Measurements from ENCODE around the gene ZZZ3.

The ZZZ3 gene

DNA sequence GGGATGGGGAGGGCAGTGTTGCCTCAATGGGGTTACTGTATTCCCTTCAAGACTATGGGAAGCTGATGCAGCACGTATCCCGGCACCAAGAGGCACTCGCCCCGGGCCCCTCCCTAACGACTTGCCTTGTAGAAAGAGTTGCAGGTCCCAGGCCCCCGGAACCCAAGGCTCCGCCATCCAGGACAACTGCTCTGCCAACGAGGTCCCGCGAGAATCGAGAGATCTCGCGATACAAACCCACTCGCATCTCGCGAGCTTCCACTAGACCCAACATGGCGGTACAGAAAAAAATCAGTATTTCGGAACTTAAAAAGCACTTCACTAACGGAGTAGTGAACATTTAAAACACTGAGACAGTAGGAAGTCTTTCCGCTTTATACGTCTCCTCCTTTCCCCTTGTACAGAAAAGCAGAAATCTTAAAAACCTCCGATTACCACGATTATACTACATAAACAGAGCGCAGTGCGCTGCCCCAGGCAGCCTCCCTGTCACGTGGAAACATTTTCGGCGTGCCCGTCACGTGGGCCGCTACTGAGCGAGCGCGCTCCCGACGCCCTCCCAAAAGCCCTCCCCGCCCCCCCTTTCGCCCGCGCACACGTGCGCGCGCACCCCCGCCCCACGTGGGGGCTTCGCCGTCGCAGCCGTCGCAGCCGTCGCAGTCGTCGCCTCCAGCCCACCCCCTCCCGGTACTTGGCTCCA lies at the start of gene ZZZ3 (continued):
- TF ChIP-seq ZNF510 (tag by site-specific recombination; IDR thresholded peaks at IDR 0.05; ENCODE audit: insufficient replicate concordance) (no peak), ZNF624 (tag by site-specific recombination; IDR thresholded peaks at IDR 0.05) (no peak), ZNF292 (tag by site-specific recombination; IDR thresholded peaks at IDR 0.05; ENCODE audit: borderline replicate concordance, low read depth) (no peak), ZNF621 (tag by site-specific recombination; IDR thresholded peaks at IDR 0.05) (no peak), ZBTB17 (tag by site-specific recombination; IDR thresholded peaks at IDR 0.05) (peak; percentile 52; the same call in 1 of the 2 replicates), ZNF433 (tag by site-specific recombination; IDR thresholded peaks at IDR 0.05; ENCODE audit: low read depth) (no peak), ZNF266 (tag by site-specific recombination; IDR thresholded peaks at IDR 0.05; ENCODE audit: low read depth) (no peak), ZNF214 (tag by site-specific recombination; IDR thresholded peaks at IDR 0.05; ENCODE audit: borderline replicate concordance) (no peak), ZNF654 (tag by site-specific recombination; IDR thresholded peaks at IDR 0.05; ENCODE audit: low read depth) (no peak), ZNF10 (tag by site-specific recombination; IDR thresholded peaks at IDR 0.05) (no peak), ZNF335 (tag by site-specific recombination; conservative IDR thresholded peaks at IDR 0.05) (peak; percentile 84), ZNF350 (tag by site-specific recombination; IDR thresholded peaks at IDR 0.05) (no peak), ZNF112 (tag by site-specific recombination; IDR thresholded peaks at IDR 0.05) (no peak), ZNF133 (tag by site-specific recombination; IDR thresholded peaks at IDR 0.05) (no peak), SCRT2 (tag by site-specific recombination; IDR thresholded peaks at IDR 0.05) (0 out of 2 replicates have a peak, but pooled peaks have one; percentile 1), ZNF600 (tag by site-specific recombination; IDR thresholded peaks at IDR 0.05) (peak; percentile 50), ZNF223 (tag by site-specific recombination; IDR thresholded peaks at IDR 0.05) (no peak), ZNF311 (tag by site-specific recombination; IDR thresholded peaks at IDR 0.05; ENCODE audit: borderline replicate concordance) (no peak), KLF10 (tag by site-specific recombination; IDR thresholded peaks at IDR 0.05) (0 out of 2 replicates have a peak, but pooled peaks have one; percentile 26), SP7 (tag by site-specific recombination; IDR thresholded peaks at IDR 0.05) (peak; percentile 59; the same call in 1 of the 2 replicates), ZNF544 (tag by site-specific recombination; IDR thresholded peaks at IDR 0.05) (no peak), ZNF132 (tag by site-specific recombination; IDR thresholded peaks at IDR 0.05; ENCODE audit: borderline replicate concordance) (no peak)
- TF ChIP-seq, protein P1, sequence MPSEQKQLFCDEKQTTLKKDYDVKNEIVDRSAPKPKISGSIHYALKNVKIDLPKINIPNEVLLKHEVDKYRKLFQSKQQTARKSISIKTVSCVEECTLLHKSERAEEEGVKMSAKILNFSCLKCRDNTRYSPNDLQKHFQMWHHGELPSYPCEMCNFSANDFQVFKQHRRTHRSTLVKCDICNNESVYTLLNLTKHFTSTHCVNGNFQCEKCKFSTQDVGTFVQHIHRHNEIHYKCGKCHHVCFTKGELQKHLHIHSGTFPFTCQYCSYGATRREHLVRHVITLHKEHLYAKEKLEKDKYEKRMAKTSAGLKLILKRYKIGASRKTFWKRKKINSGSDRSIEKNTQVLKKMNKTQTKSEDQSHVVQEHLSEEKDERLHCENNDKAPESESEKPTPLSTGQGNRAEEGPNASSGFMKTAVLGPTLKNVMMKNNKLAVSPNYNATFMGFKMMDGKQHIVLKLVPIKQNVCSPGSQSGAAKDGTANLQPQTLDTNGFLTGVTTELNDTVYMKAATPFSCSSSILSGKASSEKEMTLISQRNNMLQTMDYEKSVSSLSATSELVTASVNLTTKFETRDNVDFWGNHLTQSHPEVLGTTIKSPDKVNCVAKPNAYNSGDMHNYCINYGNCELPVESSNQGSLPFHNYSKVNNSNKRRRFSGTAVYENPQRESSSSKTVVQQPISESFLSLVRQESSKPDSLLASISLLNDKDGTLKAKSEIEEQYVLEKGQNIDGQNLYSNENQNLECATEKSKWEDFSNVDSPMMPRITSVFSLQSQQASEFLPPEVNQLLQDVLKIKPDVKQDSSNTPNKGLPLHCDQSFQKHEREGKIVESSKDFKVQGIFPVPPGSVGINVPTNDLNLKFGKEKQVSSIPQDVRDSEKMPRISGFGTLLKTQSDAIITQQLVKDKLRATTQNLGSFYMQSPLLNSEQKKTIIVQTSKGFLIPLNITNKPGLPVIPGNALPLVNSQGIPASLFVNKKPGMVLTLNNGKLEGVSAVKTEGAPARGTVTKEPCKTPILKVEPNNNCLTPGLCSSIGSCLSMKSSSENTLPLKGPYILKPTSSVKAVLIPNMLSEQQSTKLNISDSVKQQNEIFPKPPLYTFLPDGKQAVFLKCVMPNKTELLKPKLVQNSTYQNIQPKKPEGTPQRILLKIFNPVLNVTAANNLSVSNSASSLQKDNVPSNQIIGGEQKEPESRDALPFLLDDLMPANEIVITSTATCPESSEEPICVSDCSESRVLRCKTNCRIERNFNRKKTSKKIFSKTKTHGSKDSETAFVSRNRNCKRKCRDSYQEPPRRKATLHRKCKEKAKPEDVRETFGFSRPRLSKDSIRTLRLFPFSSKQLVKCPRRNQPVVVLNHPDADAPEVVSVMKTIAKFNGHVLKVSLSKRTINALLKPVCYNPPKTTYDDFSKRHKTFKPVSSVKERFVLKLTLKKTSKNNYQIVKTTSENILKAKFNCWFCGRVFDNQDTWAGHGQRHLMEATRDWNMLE (tag by site-specific recombination; conservative IDR thresholded peaks at IDR 0.05; ENCODE audit: low read depth): no peak; the same call in 1 of the 2 replicates
- TF ChIP-seq, protein P2, sequence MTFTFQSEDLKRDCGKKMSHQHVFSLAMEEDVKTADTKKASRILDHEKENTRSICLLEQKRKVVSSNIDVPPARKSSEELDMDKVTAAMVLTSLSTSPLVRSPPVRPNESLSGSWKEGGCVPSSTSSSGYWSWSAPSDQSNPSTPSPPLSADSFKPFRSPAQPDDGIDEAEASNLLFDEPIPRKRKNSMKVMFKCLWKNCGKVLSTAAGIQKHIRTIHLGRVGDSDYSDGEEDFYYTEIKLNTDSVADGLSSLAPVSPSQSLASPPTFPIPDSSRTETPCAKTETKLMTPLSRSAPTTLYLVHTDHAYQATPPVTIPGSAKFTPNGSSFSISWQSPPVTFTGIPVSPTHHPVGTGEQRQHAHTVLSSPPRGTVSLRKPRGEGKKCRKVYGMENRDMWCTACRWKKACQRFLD (tag by site-specific recombination; IDR thresholded peaks at IDR 0.05): no peak
- TF ChIP-seq, protein P3, sequence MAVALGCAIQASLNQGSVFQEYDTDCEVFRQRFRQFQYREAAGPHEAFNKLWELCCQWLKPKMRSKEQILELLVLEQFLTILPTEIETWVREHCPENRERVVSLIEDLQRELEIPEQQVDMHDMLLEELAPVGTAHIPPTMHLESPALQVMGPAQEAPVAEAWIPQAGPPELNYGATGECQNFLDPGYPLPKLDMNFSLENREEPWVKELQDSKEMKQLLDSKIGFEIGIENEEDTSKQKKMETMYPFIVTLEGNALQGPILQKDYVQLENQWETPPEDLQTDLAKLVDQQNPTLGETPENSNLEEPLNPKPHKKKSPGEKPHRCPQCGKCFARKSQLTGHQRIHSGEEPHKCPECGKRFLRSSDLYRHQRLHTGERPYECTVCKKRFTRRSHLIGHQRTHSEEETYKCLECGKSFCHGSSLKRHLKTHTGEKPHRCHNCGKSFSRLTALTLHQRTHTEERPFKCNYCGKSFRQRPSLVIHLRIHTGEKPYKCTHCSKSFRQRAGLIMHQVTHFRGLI (tag by site-specific recombination; IDR thresholded peaks at IDR 0.05): no peak
- TF ChIP-seq, protein P4, sequence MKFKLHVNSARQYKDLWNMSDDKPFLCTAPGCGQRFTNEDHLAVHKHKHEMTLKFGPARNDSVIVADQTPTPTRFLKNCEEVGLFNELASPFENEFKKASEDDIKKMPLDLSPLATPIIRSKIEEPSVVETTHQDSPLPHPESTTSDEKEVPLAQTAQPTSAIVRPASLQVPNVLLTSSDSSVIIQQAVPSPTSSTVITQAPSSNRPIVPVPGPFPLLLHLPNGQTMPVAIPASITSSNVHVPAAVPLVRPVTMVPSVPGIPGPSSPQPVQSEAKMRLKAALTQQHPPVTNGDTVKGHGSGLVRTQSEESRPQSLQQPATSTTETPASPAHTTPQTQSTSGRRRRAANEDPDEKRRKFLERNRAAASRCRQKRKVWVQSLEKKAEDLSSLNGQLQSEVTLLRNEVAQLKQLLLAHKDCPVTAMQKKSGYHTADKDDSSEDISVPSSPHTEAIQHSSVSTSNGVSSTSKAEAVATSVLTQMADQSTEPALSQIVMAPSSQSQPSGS (tag by site-specific recombination; IDR thresholded peaks at IDR 0.05; ENCODE audit: low read depth): no peak
- TF ChIP-seq, protein P5, sequence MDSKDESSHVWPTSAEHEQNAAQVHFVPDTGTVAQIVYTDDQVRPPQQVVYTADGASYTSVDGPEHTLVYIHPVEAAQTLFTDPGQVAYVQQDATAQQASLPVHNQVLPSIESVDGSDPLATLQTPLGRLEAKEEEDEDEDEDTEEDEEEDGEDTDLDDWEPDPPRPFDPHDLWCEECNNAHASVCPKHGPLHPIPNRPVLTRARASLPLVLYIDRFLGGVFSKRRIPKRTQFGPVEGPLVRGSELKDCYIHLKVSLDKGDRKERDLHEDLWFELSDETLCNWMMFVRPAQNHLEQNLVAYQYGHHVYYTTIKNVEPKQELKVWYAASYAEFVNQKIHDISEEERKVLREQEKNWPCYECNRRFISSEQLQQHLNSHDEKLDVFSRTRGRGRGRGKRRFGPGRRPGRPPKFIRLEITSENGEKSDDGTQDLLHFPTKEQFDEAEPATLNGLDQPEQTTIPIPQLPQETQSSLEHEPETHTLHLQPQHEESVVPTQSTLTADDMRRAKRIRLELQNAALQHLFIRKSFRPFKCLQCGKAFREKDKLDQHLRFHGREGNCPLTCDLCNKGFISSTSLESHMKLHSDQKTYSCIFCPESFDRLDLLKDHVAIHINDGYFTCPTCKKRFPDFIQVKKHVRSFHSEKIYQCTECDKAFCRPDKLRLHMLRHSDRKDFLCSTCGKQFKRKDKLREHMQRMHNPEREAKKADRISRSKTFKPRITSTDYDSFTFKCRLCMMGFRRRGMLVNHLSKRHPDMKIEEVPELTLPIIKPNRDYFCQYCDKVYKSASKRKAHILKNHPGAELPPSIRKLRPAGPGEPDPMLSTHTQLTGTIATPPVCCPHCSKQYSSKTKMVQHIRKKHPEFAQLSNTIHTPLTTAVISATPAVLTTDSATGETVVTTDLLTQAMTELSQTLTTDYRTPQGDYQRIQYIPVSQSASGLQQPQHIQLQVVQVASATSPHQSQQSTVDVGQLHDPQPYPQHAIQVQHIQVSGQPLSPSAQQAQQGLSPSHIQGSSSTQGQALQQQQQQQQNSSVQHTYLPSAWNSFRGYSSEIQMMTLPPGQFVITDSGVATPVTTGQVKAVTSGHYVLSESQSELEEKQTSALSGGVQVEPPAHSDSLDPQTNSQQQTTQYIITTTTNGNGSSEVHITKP (tag by site-specific recombination; IDR thresholded peaks at IDR 0.05): peak; percentile 88

Measured in HEK293 (cell line).